Measurements from ENCODE around the gene RASAL1. TPM values are rescaled to one million over a fixed set of nuclear protein-coding genes. Genes with fewer than 3 reads are reported as not detected.

Gene RASAL1
- total RNA-seq, 2 experiments from 2014 or later = 1.2 to 2.7 TPM

- H3K4me1 Mint-ChIP-seq (ENCODE audit: low read depth) = peaks cover 6% of the 10 kb centered on the region
- H3K9me3 Mint-ChIP-seq = no peaks in the 10 kb centered on the region
- intact Hi-C loops (cut with DNase I, micrococcal nuclease) = loop anchor here (2.0 to 10.0 kb wide), 3 partner anchors 49 to 105 kb away; partner anchors contain the start of gene DTX1 (in 1 of the 2)
- Histone ChIP-seq H3K9me3 (ENCODE audit: control insufficient read depth in 1 of 2, insufficient read depth in 1 of 2, low read length in 2 of 2) (no peaks in the 10 kb centered on the region), H3K27me3 (ENCODE audit: control insufficient read depth in 1 of 2, insufficient read depth in 2 of 2, low read length in 2 of 2) (no peaks in the 10 kb centered on the region), H3K36me3 (ENCODE audit: insufficient read depth, low read length) (peaks cover 64% of the 10 kb centered on the region), H3K27ac (ENCODE audit: low read depth in 1 of 2, low read length in 2 of 2) (no peak overlapping the region), H3K4me1 (ENCODE audit: insufficient read depth, low read length) (peaks cover 9% of the 10 kb centered on the region), H3K4me3 (ENCODE audit: low read length) (no peak overlapping the region)
- peaks cover 72% of the 10 kb centered on the region for H3K36me3 Mint-ChIP-seq (ENCODE audit: low read depth)
- no peak for TF ChIP-seq CTCF (IDR thresholded peaks at IDR 0.05)
- CTCF ChIA-PET = interaction anchor here (0.6 kb wide), 1 partner anchor 260 kb away, joined by 3 read pairs; no protein-coding TSS in a partner anchor
- DNase-seq (peak in 1 of 14 experiments; percentile 6), ATAC-seq (ENCODE audit: poor library complexity) (no peak)
- POLR2A ChIA-PET = no interaction called here
- no peaks in the 10 kb centered on the region for H3K27me3 Mint-ChIP-seq
- no peak overlapping the region for H3K27ac Mint-ChIP-seq
- H3K4me3 Mint-ChIP-seq = no peak overlapping the region
Measured at GRCh38 chr12:113159937-113160336, 24.4 kb upstream of the RASAL1 start.

- Histone ChIP-seq H3K27me3 (ENCODE audit: control insufficient read depth in 1 of 2, insufficient read depth in 2 of 2, low read length in 2 of 2) (no peaks in the 10 kb centered on the region), H3K36me3 (ENCODE audit: insufficient read depth, low read length) (peaks cover 54% of the 10 kb centered on the region), H3K4me1 (ENCODE audit: insufficient read depth, low read length) (peaks cover 21% of the 10 kb centered on the region), H3K27ac (ENCODE audit: low read depth in 1 of 2, low read length in 2 of 2) (no peak overlapping the region), H3K4me3 (ENCODE audit: low read length) (no peak overlapping the region), H3K9me3 (ENCODE audit: control insufficient read depth in 1 of 2, insufficient read depth in 1 of 2, low read length in 2 of 2) (no peaks in the 10 kb centered on the region)
- CTCF ChIA-PET = no interaction called here
- ATAC-seq (ENCODE audit: poor library complexity) (no peak), DNase-seq (peak in 1 of 14 experiments; percentile 12)
- no peak overlapping the region for H3K4me3 Mint-ChIP-seq
- POLR2A ChIA-PET = interaction anchor here (1.3 kb wide), 1 partner anchor 16 kb away, joined by 3 read pairs; no protein-coding TSS in a partner anchor
- H3K27ac Mint-ChIP-seq = no peak overlapping the region
- intact Hi-C loops (cut with DNase I, micrococcal nuclease) = loop anchor here (2.0 to 10.0 kb wide), 3 partner anchors 48 to 104 kb away; partner anchors contain the start of gene DTX1 (in 1 of the 2)
- H3K36me3 Mint-ChIP-seq (ENCODE audit: low read depth) = peaks cover 59% of the 10 kb centered on the region
- no peaks in the 10 kb centered on the region for H3K27me3 Mint-ChIP-seq
- H3K9me3 Mint-ChIP-seq = no peaks in the 10 kb centered on the region
- H3K4me1 Mint-ChIP-seq (ENCODE audit: low read depth) = peaks cover 12% of the 10 kb centered on the region
- no peak for TF ChIP-seq CTCF (IDR thresholded peaks at IDR 0.05)
Measured at GRCh38 chr12:113158439-113159203, 23.1 kb upstream of the RASAL1 start.

- peaks cover 23% of the 10 kb centered on the region for H3K4me1 Mint-ChIP-seq (ENCODE audit: low read depth)
- Histone ChIP-seq H3K27me3 (ENCODE audit: control insufficient read depth in 1 of 2, insufficient read depth in 2 of 2, low read length in 2 of 2) (no peaks in the 10 kb centered on the region), H3K27ac (ENCODE audit: low read depth in 1 of 2, low read length in 2 of 2) (no peak overlapping the region), H3K36me3 (ENCODE audit: insufficient read depth, low read length) (peaks cover 42% of the 10 kb centered on the region), H3K4me1 (ENCODE audit: insufficient read depth, low read length) (peaks cover 33% of the 10 kb centered on the region), H3K9me3 (ENCODE audit: control insufficient read depth in 1 of 2, insufficient read depth in 1 of 2, low read length in 2 of 2) (no peaks in the 10 kb centered on the region), H3K4me3 (ENCODE audit: low read length) (no peak overlapping the region)
- ATAC-seq (ENCODE audit: poor library complexity) (no peak), DNase-seq (peak in 1 of 14 experiments; percentile 12)
- intact Hi-C loops (cut with DNase I, micrococcal nuclease) = loop anchor here in 1 of 2 experiments (10.0 kb wide), 2 partner anchors 73 to 103 kb away; partner anchors contain the start of gene DTX1
- no peak overlapping the region for H3K27ac Mint-ChIP-seq
- H3K4me3 Mint-ChIP-seq = no peak overlapping the region
- peaks cover 49% of the 10 kb centered on the region for H3K36me3 Mint-ChIP-seq (ENCODE audit: low read depth)
- ChIA-PET POLR2A (interaction anchor here (1.3 kb wide), 1 partner anchor 17 kb away, joined by 3 read pairs; no protein-coding TSS in a partner anchor), CTCF (no interaction called here)
- no peaks in the 10 kb centered on the region for H3K27me3 Mint-ChIP-seq
- no peaks in the 10 kb centered on the region for H3K9me3 Mint-ChIP-seq
- no peak for TF ChIP-seq CTCF (IDR thresholded peaks at IDR 0.05)
Measured at GRCh38 chr12:113157218-113157859, 21.8 kb upstream of the RASAL1 start.

Measured in CD4-positive, alpha-beta T cell (primary cell).